Activated T-helper 2 cell treated with anti-CD3 and anti-CD28 coated beads, Interferon-gamma antibody, Interleukin-2, Interleukin-4, amounts not matched to agents 10 μg/mL and 5 μg/mL and 100 μg/mL, durations not matched to agents 14 hours and 24 hours and 36 hours (primary cell): ENCODE measurements around the gene ANKRD30A. TPM values are rescaled to one million over a fixed set of nuclear protein-coding genes. Genes with fewer than 3 reads are reported as not detected.
"Not testable (repeated sequence)": the region's sequence is repeated elsewhere in the genome, so short reads cannot be mapped to it uniquely, and the experiment has no call there.

Experiments
- DNase-seq: peaks from one replicate; pipeline ENCODE4 v3.0.0; 2021; ENCODE audit warnings: low spot score
- H3K27ac Mint-ChIP-seq: one replicate; pipeline ENCODE4 v1.8.0; 2021; ENCODE audit warnings: mixed read lengths
- H3K27me3 Mint-ChIP-seq: one replicate; pipeline ENCODE4 v1.8.0; 2021; ENCODE audit warnings: low read depth, mixed read lengths
- H3K36me3 Mint-ChIP-seq: one replicate; pipeline ENCODE4 v1.8.0; 2021; ENCODE audit warnings: low read depth, mixed read lengths
- H3K4me1 Mint-ChIP-seq: one replicate; pipeline ENCODE4 v1.8.0; 2021; ENCODE audit warnings: low read depth, mixed read lengths
- H3K4me3 Mint-ChIP-seq: one replicate; pipeline ENCODE4 v1.8.0; 2021; ENCODE audit warnings: low read depth, mild to moderate bottlenecking, moderate library complexity, mixed read lengths
- H3K9me3 Mint-ChIP-seq: one replicate; pipeline ENCODE4 v1.8.0; 2021; ENCODE audit warnings: mixed read lengths
- intact Hi-C: fragments of 100-400 bp; cut with micrococcal nuclease; formaldehyde crosslinking; loops from one replicate; pipeline ENCODE4 v1.15.1; 2023
- total RNA-seq: library from RNA; stranded (reverse); gene quantifications from 2 replicates; pipeline ENCODE4 v1.2.3, GENCODE V29; 2022

The ANKRD30A gene
- total RNA-seq, 1 donor from 2014 or later, result not detected

DNA sequence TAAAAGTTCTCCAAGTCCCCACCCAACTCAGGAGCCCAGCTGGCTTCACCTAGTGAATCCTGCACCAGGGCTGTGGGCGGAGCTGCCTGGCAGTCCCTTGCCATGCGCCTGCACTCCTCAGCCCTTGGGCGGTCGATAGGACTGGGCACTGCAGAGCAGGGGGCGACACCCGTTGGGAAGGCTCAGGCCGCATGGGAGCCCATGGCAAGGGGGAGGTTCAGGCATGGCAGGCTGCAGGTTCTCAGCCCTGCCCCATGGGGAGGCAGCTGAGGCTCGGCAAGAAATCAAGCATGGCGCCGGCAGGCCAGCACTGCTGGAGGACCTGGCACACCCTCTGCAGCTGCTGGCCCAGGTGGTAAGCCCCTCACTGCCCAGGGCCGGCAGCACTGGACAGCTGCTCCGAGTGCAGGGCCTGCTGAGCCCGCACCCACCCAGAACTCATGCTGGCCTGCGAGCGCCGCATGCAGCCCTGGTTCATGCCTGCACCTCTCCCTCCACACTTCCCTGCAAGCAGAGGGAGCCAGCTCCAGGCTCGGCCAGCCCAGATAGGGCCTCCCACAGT is 149.9 kb downstream of the ANKRD30A start:
- Mint-ChIP-seq H3K27me3 (no peaks in the 10 kb centered on the region), H3K4me3 (no peak overlapping the region), H3K27ac (no peak overlapping the region), H3K36me3 (no peaks in the 10 kb centered on the region), H3K9me3 (peaks cover 48% of the 10 kb centered on the region), H3K4me1 (no peaks in the 10 kb centered on the region)
- no peak for DNase-seq
- intact Hi-C loops, result no loop called here

- Mint-ChIP-seq H3K36me3 (no peaks in the 10 kb centered on the region), H3K27ac (no peak overlapping the region), H3K4me1 (no peaks in the 10 kb centered on the region), H3K9me3 (peaks cover 47% of the 10 kb centered on the region), H3K4me3 (no peak overlapping the region), H3K27me3 (no peaks in the 10 kb centered on the region)
- no peak for DNase-seq
- intact Hi-C loops, result no loop called here
Measured at GRCh38 chr10:37285063-37285462, 159.7 kb downstream of the ANKRD30A start.

GRCh38 chr10:37289833-37290464 is 164.6 kb downstream of the ANKRD30A start:
- no peaks in the 10 kb centered on the region for H3K4me1 Mint-ChIP-seq
- intact Hi-C loops, result no loop called here

DNA sequence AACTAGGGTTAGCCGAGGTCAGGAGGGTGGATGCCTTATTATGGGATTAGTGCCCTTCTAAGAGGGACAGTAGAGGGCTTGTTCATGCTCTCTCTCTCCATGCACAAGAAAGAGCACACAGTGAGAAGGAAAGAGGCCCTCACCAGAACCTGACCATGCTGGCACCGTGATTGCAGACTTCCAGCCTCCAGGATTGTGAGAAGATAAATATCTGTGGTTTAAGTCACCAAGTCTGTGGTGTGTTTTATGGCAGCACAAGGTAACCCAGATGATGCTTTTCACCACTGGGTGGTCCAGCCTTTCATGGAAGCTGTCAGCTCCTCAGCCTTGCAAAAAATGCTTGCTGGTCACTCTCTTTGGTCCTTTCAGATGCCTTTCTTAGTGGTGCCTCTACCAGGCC is 175.9 kb downstream of the ANKRD30A start:
- no peaks in the 10 kb centered on the region for H3K27me3 Mint-ChIP-seq
- H3K4me1 Mint-ChIP-seq, result no peaks in the 10 kb centered on the region
- H3K9me3 Mint-ChIP-seq, result peaks cover 28% of the 10 kb centered on the region
- no peaks in the 10 kb centered on the region for H3K36me3 Mint-ChIP-seq
- no peak overlapping the region for H3K27ac Mint-ChIP-seq
- DNase-seq, result no peak
- intact Hi-C loops, result no loop called here
- H3K4me3 Mint-ChIP-seq, result no peak overlapping the region

More at GRCh38 chr10:37289833-37290464, 164.6 kb downstream of the ANKRD30A start:
- Mint-ChIP-seq H3K27me3 (no peaks in the 10 kb centered on the region), H3K4me3 (no peak overlapping the region), H3K9me3 (peaks cover 54% of the 10 kb centered on the region), H3K36me3 (no peaks in the 10 kb centered on the region), H3K27ac (no peak overlapping the region)
- DNase-seq, result no peak

GRCh38 chr10:37304036-37304435 is 178.6 kb downstream of the ANKRD30A start:
- intact Hi-C loops, result no loop called here
- H3K4me1 Mint-ChIP-seq, result no peaks in the 10 kb centered on the region
- no peaks in the 10 kb centered on the region for H3K27me3 Mint-ChIP-seq
- DNase-seq, result no peak
- H3K27ac Mint-ChIP-seq, result no peak overlapping the region
- H3K36me3 Mint-ChIP-seq, result no peaks in the 10 kb centered on the region
- H3K4me3 Mint-ChIP-seq, result no peak overlapping the region
- H3K9me3 Mint-ChIP-seq, result peaks cover 22% of the 10 kb centered on the region

GRCh38 chr10:37314350-37314749 is 189.0 kb downstream of the ANKRD30A start:
- Mint-ChIP-seq H3K9me3 (peaks cover 17% of the 10 kb centered on the region), H3K27ac (no peak overlapping the region), H3K27me3 (no peaks in the 10 kb centered on the region), H3K4me1 (no peaks in the 10 kb centered on the region), H3K36me3 (no peaks in the 10 kb centered on the region), H3K4me3 (no peak overlapping the region)
- intact Hi-C loops, result no loop called here
- no peak for DNase-seq

DNA sequence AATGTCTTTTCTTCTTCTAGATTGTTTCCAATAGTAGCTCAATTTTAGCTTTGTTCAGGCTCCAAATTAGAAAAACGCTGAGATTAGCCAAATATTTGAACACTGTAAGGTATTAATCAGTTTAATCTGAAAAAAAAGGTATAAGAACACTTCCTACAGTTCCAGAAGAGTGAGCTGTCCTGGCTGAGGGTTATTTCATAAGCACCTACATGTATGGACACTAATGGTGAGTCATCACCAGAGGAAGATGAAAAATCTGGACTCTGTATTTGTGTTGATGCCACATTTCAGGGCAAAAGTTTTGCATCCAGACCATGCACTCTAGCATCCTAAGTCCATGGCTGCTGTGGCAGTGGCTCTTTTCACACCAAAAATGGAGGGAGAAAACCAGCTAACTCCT is 189.5 kb downstream of the ANKRD30A start:
- Mint-ChIP-seq H3K36me3 (no peaks in the 10 kb centered on the region), H3K27ac (no peak overlapping the region), H3K4me1 (no peaks in the 10 kb centered on the region), H3K27me3 (no peaks in the 10 kb centered on the region), H3K4me3 (no peak overlapping the region), H3K9me3 (peaks cover 22% of the 10 kb centered on the region)
- DNase-seq, result no peak
- intact Hi-C loops, result no loop called here

GRCh38 chr10:37344413-37344812 is 219.0 kb downstream of the ANKRD30A start:
- no peak for DNase-seq
- Mint-ChIP-seq H3K9me3 (peaks cover 51% of the 10 kb centered on the region), H3K36me3 (no peaks in the 10 kb centered on the region), H3K4me1 (no peaks in the 10 kb centered on the region), H3K27ac (no peak overlapping the region), H3K4me3 (no peak overlapping the region), H3K27me3 (no peaks in the 10 kb centered on the region)
- intact Hi-C loops, result no loop called here

DNA sequence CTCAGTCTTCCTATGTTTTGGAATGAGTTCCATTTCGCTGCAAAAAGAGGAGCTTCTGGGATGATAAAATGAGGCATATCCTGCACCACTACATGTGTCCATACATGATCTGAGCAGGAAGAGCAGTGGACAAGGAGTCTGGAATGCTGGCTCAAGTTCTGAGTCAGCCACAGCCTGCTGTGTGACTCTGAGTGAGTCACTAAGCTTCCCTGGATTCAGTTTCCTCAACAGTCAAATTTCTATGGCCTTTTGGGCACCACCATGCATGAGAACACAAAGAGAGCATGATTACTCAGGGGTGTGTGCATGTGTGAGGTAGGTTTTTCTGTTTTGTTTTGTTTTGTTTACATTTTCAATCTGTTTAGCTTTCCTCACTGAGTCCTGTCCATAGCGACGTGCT is 254.6 kb downstream of the ANKRD30A start:
- H3K27me3 Mint-ChIP-seq, result no peaks in the 10 kb centered on the region
- no peak overlapping the region for H3K4me3 Mint-ChIP-seq
- no peaks in the 10 kb centered on the region for H3K4me1 Mint-ChIP-seq
- H3K27ac Mint-ChIP-seq, result no peak overlapping the region
- no peak for DNase-seq
- H3K36me3 Mint-ChIP-seq, result no peaks in the 10 kb centered on the region
- intact Hi-C loops, result no loop called here
- peaks cover 59% of the 10 kb centered on the region for H3K9me3 Mint-ChIP-seq

DNA sequence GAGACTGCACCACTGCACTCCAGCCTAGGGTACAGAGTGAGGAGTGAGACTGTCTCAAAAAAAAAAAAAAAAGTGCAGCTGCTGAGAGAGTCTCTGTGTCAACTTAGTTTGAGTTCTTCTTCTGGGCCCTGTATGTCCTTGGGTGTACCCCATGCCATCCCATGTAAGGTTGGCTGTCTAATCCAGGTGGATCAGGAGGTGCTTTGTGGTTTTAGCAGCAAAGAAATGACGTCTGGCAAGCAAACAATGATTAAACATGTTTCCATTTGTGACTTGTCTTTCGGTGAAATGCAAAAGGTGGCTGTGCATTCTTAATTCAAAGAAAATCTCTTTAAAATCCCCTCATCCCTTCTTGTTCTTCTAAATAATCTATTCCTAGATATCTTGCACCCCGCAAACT is 255.9 kb downstream of the ANKRD30A start:
- no peak overlapping the region for H3K4me3 Mint-ChIP-seq
- H3K9me3 Mint-ChIP-seq, result peaks cover 53% of the 10 kb centered on the region
- no peaks in the 10 kb centered on the region for H3K27me3 Mint-ChIP-seq
- no peak overlapping the region for H3K27ac Mint-ChIP-seq
- no peak for DNase-seq
- H3K4me1 Mint-ChIP-seq, result no peaks in the 10 kb centered on the region
- intact Hi-C loops, result no loop called here
- no peaks in the 10 kb centered on the region for H3K36me3 Mint-ChIP-seq

- intact Hi-C loops, result no loop called here
- H3K36me3 Mint-ChIP-seq, result no peaks in the 10 kb centered on the region
- no peak overlapping the region for H3K4me3 Mint-ChIP-seq
- H3K9me3 Mint-ChIP-seq, result peaks cover 52% of the 10 kb centered on the region
- H3K27me3 Mint-ChIP-seq, result no peaks in the 10 kb centered on the region
- no peaks in the 10 kb centered on the region for H3K4me1 Mint-ChIP-seq
- no peak for DNase-seq
- no peak overlapping the region for H3K27ac Mint-ChIP-seq
Measured at GRCh38 chr10:37384923-37385322, 259.5 kb downstream of the ANKRD30A start.

GRCh38 chr10:37390926-37391325 is 265.5 kb downstream of the ANKRD30A start:
- H3K4me3 Mint-ChIP-seq, result no peak overlapping the region
- peaks cover 55% of the 10 kb centered on the region for H3K9me3 Mint-ChIP-seq
- H3K36me3 Mint-ChIP-seq, result no peaks in the 10 kb centered on the region
- intact Hi-C loops, result no loop called here
- H3K27me3 Mint-ChIP-seq, result no peaks in the 10 kb centered on the region
- no peak overlapping the region for H3K27ac Mint-ChIP-seq
- no peaks in the 10 kb centered on the region for H3K4me1 Mint-ChIP-seq
- no peak for DNase-seq

- H3K4me3 Mint-ChIP-seq, DNase-seq, H3K36me3 Mint-ChIP-seq, H3K27ac Mint-ChIP-seq, H3K4me1 Mint-ChIP-seq, H3K27me3 Mint-ChIP-seq, intact Hi-C loops: not testable (repeated sequence)
- peaks cover 53% of the 10 kb centered on the region for H3K9me3 Mint-ChIP-seq
Measured at GRCh38 chr10:37400774-37401173, 275.4 kb downstream of the ANKRD30A start.
